HG02642 (cell line): Measurements from ENCODE around the gene PCK2.
"Not testable (repeated sequence)": the region's sequence is repeated elsewhere in the genome, so short reads cannot be mapped to it uniquely, and the experiment has no call there.

Experiments
- ATAC-seq: cut with Tn5 transposase; IDR thresholded peaks from one replicate; pipeline ENCODE4 v1.9.1; 2021; ENCODE audit warnings: mild to moderate bottlenecking; ENCODE audit not compliant: unreplicated experiment, poor library complexity

PCK2 gene

DNA sequence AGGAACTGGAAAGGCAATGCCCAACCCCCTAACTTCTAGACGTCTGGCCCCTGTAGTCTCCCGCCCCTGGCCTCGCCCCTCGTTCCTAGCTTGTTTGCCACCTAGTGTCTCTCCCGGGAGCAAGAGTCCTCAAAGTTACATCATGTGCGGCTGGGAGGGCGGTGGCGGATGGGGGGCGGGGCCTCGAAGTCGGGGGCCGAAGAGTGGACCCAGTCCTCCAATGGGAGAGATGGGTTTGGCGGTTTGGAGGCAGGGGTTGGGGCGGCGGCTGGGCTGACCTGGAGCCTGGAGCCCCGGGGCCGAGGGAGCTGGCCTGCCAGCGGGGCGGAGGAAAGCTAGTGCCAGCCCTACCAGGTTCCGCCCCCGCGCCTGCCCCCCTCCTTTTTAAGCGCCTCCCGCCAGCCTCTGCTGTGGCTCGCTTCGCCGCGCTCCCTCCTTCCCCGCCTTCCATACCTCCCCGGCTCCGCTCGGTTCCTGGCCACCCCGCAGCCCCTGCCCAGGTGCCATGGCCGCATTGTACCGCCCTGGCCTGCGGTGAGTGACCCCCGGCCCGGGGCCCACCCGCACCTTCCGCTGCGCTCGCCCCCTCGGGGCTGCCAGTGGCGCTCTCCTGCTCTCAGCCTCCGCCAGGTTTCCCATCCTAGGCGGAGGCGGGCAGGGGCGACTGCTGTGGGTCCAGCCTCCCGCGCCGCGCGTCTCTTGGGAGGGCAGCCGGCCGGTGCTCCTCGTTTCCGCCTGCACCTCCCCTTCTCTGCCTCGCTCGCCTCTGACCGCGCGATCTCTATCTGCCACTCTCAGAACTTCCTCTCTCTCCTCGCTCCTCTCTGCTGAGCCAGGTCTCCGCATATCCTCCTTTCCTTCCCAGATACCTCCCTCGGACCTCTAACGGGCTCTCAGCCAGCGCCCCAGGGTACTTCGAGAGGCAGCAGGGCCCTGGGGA, at the start of gene PCK2:
Gene PCK2 (plus strand): TSS at position 411 of the 940 bp plus-strand sequence. CDS start 95 bp downstream, at position 506.
- peak; percentile 50 for ATAC-seq

DNA sequence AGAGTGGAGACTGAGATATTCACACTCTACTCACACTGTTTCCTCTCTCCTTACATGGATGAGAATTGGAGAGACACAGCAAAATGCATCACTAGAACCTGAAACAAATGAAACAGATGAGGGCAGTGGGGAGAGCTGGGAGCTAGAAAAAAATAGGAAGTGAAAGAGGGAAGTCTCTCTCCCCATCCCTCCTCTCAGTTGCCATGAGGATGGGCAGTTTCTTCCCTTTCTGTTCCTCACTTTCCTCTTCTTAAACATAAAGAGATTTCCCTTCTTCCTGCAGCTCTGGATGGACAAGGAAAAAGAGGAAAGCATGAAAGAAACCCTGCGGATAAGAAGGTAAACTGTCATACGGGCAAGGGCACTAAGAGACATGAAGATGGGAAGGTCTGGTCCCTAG, 45.1 kb upstream of the PCK2 start:
- ATAC-seq, result not testable (repeated sequence)

DNA sequence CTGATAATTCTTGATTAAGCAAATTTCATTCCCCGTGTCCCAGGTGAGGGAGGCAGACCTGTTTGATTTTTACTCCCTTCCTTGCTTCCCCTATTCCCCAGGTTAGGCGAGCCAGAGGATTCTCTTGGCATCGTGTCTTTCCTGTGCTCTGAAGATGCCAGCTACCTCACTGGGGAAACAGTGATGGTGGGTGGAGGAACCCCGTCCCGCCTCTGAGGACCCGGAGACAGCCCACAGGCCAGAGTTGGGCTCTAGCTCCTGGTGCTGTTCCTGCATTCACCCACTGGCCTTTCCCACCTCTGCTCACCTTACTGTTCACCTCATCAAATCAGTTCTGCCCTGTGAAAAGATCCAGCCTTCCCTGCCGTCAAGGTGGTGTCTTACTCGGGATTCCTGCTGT, 43.4 kb upstream of the PCK2 start:
- not testable (repeated sequence) for ATAC-seq

DNA sequence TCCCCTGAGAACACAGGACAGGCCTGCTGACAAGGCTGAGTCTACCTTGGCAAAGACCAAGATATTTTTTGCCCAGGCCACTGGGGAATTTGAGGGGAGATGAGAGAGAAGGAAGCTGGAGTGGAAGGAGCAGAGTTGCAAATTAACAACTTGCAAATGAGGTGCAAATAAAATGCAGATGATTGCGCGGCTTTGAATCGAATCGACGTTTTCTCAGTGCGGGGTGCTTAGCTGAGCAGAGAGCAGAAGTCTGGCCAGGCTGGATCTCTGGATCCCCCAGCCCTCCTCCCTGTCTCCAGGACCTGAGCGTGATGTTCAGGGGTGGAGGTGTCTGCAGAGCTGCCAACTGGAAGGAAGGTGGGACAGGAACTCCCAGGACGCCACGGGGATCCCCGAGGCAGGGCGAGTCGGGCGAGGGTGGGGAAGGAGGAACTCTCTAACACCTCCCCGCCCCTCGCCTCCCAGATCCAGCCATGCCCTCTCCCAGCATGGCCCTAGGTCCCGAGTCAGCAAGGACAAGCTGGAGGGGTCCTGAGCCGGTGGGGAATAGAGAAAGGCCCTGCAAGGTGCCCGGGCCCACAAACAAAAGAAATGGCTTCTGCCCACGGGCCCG, 42.8 kb upstream of the PCK2 start:
- ATAC-seq, result peak; percentile 3

DNA sequence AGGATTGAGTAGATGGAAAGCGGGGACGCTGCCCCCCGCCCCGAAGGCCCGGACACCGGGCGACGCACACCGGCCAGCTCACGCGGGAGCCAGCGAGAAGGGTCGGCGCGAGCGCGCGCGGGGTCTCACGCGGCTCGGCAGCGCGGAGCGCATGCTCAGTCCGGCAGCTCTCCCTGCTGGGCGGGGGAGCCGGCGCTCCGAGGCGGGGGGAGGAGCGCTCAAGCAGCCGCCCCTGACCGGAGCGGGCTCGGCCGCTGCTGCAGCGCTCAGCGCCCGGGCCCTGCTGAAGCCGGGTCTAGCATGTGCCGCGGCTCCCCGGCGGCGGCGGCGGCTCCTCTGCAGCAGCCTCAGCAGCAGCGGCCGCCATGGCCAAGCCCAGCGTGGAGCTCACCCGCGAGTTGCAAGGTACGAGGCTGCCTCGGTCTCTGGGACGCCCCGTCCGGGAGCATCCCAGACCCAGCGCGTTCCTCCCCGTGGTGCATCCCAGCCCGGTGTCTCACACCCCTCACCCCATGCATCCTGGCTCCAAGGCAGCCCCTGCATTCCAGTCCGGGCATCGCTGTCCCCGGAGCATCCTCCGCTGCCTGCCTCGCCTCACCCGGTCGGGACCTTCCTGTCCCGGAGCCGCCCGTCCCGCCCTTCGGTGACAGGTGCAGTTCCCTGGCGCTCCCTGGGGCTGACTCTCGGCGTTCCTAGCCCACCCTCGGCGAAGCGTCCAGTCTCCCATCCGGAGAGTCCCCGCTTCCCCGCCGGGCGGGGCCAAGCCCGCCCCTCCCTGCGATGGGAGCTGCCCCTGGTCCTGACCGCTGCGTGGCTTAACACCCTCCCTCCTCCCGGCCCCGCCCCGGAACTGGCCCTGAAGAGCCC, 42.1 kb upstream of the PCK2 start, which contains the start of gene CARMIL3:
Gene CARMIL3 (plus strand): TSS at position 221 of the 867 bp plus-strand sequence. CDS start 145 bp downstream, at position 366.
- ATAC-seq, result peak; percentile 79

DNA sequence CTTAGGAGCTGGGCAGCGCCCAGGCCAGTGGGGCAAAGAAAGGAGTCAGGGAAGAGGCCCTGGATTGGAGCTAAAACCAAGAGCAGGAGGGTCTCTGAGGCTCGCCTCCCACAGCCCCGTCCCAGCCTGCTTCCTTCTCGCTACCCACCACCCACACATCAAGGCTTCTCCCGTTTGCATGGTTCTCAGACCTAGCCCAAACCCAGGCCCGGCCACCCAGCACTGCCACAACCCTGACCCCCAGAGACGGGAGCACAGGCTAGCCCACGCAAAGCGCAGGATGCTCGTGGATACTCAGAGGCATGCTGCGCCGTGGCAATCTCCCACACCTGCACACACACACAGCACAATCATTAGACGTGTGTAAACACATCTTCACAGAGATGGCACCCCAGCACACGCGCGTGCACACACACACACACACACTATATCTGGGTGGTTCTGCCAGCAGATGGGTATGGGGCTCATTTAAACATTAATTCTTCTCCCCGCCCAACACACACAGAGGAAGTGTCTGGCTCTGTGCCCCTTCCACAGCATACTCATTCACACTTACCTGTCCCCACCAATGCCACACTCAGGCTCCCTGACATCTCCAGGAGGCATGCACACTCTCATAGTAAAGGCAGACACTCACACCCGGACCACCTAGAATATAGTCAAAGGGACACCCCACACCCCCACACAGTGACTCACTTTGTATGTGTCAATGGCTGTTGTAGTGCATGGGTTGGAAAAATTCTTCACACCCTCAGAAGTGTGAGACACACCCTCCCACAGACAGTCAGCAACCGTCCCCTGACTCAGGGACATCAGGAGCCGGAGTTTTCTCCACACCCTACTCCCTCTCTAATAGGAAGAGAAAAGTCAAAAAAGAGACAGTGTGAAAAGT, 41.2 kb upstream of the PCK2 start:
- no peak for ATAC-seq

DNA sequence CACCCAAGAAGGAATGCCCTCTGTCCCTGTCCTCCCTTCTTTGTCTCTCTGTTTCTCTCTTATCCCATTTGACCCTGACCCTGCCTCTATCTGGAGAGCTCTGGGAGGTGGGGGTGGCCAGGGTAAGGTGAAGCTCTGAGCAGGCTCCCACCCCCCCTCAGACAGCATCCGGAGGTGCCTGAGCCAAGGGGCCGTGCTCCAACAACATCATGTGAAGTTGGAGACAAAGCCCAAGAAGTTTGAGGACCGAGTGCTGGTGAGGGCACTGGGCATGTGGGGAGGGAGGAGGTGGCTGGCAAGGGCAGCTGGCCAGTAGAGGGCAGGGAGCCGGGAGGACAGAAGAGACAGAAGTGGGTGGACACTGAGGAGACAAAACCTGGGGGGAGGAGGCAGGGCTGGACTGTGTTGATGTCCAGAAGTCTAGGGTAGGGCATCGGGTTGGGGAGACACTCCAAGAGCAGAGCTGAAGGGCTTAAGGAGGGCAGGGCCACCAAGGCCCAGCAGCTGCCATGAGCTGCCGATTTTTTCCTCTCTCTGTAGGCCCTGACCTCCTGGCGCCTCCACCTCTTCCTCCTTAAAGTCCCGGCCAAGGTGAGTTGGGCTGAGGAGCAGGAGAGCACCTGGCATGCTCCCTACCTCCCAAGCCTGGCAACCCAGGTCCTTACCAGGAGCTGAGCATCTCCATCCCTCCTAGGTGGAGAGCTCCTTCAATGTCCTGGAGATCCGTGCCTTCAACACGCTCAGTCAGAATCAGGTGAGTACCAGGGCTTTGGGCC, 40.4 kb upstream of the PCK2 start:
- ATAC-seq, result no peak

DNA sequence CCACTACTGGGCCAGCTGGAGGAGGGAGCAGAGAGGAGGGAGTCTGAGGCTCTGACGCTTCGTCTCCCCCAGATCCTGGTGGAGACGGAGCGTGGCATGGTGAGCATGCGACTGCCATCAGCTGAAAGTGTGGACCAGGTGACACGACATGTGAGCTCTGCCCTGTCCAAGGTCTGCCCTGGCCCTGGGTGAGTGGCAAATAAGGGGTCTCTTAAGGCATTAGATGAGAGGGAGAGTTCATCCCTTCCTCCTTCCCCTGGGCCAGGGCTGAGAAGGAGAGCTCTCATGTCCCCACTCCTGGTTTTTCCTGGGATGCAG, 39.8 kb upstream of the PCK2 start:
- no peak for ATAC-seq

DNA sequence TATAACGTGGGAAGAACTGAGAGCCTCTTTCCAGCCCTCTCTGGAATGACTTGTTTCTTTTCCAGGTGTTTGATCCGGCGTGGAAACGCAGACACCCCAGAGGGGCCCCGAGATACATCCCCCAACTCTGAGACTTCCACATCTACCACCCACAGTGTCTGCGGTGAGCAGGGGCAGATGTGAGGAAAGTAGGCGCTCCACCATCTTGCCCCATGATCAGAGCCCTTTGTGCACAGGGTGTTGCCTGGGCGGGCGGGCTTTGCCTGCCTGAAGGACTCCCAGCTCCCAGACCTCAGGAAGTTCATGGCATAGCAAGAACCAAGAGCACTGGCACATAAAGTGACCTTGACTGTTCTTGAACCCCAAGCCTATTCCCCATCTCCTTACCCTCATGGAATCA, 39.5 kb upstream of the PCK2 start:
- ATAC-seq, result no peak

DNA sequence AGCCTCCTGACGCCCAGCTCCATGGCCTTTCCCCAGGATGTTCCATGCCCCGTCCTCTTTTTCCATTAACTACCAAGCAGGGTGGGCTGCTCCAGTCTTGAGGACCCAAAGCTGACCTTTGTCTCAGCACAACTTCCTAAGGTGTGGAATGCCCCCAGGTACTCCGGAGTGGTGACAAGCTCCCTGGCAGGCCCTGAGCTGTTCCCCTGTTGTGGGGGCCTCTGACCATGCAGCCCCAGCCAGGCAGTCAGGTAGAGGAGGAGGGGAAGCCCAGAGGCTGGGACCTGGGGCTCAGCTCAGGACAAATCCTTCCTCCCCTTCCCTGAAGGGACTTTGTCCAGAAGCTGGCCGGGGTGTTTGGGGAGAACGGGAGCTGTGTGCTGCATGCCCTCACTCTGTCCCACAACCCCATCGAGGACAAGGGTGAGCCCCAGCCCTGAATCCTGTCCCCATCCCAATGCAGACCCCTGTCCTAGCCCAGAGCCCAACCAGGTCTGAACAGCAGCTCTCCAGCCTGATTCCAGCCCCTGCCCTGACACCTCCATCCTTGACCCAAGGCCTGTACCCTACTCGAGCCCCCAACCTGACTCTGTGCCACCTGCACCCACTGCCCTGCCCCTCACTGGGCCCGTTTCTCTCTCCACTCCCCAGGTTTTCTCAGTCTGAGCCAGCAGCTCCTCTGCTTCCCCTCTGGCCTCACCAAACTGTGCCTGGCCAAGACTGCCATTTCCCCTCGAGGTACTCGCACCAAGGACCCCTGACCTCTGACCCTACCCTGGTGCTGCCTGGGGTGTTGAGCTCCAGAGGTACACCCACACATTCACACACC, 37.9 kb upstream of the PCK2 start:
- no peak for ATAC-seq

DNA sequence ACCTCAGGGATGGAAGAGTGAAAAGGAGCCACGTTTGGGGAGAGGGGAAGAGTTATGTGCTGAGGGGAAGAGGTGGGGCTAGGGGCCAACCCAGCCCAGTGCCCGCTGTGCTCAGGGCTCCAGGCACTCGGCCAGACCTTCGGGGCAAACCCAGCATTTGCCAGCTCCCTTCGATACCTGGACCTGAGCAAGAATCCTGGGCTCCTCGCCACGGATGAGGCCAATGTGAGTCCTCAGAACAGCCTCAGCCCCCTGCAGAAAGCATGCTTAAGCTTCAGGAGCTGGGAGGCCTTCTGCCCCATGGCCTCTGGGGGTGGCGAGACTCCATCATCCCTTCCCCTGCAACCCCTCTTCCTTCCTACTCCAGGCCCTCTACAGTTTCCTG, 37.3 kb upstream of the PCK2 start:
- ATAC-seq, result no peak

DNA sequence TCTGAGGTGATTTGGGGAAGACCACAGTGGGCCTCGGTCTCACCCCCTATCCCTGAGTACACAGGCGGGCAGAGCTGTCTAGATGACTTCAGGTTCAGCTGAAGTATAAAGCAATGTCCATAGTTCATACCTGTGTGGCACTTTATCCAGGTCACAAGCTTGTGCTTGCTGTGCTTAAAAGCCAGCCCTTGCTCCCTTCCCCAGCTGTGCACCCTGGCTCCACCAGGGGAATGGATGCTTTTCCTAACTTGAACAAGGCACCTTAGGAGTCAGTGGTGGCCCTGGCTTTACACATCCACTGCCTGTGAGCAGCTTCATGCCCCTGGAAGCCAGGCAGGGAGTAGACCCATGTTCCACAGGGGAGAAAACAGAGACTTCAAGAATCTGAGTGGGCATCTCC, 36.8 kb upstream of the PCK2 start:
- no peak for ATAC-seq

DNA sequence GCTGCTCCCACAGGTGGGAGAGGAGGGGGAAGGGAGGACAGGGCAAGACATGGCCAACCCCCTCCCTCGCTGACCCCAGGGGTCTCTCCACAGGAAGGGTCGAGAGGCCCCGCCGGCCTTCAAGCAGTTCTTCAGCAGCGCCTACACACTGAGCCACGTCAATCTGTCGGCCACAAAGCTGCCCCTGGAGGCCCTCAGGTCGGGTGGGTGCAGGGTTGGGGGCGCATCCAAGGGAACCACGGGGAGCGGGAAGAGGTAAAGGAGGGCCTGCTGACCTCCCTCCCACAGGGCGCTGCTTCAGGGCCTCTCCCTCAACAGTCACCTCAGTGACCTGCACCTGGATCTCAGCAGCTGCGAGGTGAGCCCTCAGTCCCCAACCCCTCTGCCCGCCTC, 36.2 kb upstream of the PCK2 start:
- ATAC-seq, result peak; percentile 7

DNA sequence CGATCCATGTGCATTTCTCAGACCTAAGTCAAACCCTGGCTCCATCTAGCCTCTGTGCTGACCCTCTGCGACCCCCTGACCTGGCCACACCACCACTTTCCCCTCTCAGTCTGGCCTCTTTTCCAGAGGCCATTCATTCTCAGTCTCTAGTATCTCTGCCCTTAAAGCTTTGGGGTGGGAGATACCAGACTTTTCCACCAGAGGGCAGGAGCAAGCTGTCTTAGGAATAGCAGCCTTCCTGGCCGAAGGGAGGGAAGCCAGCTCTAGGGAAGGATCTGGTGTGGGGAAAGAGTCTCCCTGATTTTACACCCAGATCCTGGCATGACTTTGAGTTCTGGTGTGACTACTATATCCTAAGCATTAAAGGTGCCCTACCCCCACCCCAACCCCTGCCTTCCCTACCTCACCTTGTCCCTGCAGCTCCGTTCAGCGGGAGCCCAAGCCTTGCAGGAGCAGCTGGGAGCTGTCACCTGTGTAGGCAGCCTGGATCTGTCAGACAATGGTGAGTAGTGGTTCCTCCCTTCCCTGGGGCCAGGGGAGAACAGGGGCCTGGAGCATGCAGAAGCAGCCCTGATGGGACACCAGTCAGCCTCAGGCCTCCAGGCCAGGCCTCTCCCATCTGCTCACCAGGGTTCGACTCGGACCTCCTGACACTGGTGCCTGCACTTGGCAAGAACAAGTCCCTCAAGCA, 35.7 kb upstream of the PCK2 start:
- peak; percentile 52 for ATAC-seq

DNA sequence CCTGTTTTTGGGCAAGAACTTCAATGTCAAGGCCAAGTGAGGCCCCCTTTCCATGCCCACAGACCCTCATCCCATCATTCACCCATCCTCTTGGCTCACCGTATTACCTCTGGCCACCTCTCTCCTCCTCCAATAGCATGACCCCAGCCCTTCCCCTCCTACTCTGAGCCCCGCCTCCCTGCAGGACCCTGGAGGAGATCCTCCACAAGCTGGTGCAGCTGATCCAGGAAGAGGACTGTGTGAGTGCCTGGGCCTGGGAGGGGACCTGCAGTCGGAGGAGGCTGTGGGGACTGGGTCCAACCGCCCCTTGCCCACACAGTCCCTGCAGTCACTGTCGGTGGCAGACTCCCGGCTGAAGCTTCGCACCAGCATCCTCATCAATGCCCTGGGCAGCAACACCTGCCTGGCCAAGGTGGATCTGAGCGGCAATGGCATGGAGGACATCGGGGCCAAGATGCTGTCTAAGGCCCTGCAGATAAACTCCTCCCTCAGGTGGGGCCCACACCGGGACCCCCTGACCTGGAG, 35.1 kb upstream of the PCK2 start:
- no peak for ATAC-seq

DNA sequence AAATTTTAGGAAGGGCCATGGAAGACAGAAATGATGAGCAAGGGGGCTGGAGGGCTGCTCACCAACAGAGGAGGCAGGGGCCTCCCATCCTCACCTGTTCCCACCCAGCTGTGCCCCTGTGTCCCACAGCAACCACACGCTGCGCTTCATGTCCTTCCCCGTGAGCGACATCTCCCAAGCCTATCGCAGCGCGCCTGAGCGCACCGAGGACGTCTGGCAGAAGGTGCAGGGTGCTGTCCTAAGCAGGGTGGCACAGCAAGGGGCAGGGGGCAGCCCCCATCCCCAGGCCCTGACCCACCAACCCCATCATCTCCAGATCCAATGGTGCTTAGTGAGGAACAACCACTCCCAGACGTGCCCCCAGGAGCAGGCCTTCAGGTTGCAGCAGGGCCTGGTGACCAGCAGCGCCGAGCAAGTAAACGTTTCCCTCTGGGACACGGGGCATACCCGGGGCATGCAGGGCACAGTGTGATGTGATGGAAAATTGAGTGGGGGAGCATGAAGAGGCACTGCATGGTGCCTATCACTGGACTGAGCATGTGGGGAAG, 34.2 kb upstream of the PCK2 start:
- ATAC-seq, result no peak

DNA sequence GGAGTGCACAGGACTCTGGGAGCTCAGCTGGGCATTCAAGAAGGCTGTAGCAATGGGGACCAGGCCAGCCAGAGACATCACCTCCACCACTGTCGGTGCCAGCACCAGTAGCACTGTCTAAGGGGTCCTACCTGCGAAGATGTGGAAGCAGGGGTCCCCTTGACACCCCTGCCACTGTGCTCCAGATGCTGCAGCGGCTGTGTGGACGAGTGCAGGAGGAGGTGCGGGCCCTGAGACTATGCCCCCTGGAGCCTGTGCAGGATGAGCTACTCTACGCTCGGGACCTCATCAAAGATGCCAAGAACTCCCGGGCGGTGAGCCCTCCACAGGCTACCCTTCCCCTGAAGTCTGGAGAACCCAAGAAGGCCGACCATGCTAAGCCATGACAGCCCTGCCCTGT, 33.7 kb upstream of the PCK2 start:
- no peak for ATAC-seq
